DOHH2 (cell line): ENCODE data around the gene CD247.

ENCODE experiments used
- H3F3A ChIP-seq: fragments of 200-600 bp; sonication (generic), shearing (Covaris generic); 2 replicates; pipeline ENCODE4 v1.6.0; 2016; ENCODE audit warnings: antibody characterized with exemption, mild to moderate bottlenecking; ENCODE audit not compliant: control insufficient read depth, insufficient read depth
- H3K27ac ChIP-seq: fragments of 200-600 bp; sonication (generic); 2 replicates; pipeline ENCODE4 v1.5.1; 2014; ENCODE audit warnings: low read depth, mild to moderate bottlenecking, low read length, moderate library complexity
- H3K27me3 ChIP-seq: fragments of 200-600 bp; sonication (generic); 2 replicates; pipeline ENCODE4 v1.6.1; 2014; ENCODE audit warnings: mild to moderate bottlenecking, low read length, mixed read lengths; ENCODE audit not compliant: control insufficient read depth
- H3K36me3 ChIP-seq: fragments of 200-600 bp; sonication (generic); 2 replicates; pipeline ENCODE4 v1.6.1; 2014; ENCODE audit warnings: mild to moderate bottlenecking, low read length, moderate library complexity, mixed read lengths; ENCODE audit not compliant: control insufficient read depth
- H3K4me1 ChIP-seq: fragments of 200-600 bp; sonication (generic); 2 replicates; pipeline ENCODE4 v1.6.1; 2014; ENCODE audit warnings: mild to moderate bottlenecking, low read length, mixed read lengths; ENCODE audit not compliant: control insufficient read depth
- H3K4me2 ChIP-seq: fragments of 200-600 bp; sonication (generic); 2 replicates; pipeline ENCODE4 v1.6.0; 2014; ENCODE audit warnings: mild to moderate bottlenecking, low read length, moderate library complexity
- H3K4me3 ChIP-seq: fragments of 200-600 bp; sonication (generic); 2 replicates; pipeline ENCODE4 v1.5.1; 2014; ENCODE audit warnings: mild to moderate bottlenecking, low read length, mixed read lengths
- H3K79me2 ChIP-seq: fragments of 200-600 bp; sonication (generic); 2 replicates; pipeline ENCODE4 v1.6.1; 2014; ENCODE audit warnings: mild to moderate bottlenecking, low read length, mixed read lengths; ENCODE audit not compliant: control insufficient read depth
- H3K9me2 ChIP-seq: fragments of 200-600 bp; sonication (generic); replicated peaks from 2 replicates; pipeline ENCODE4 v1.6.1; 2014; ENCODE audit warnings: mild to moderate bottlenecking, low read length, mixed read lengths; ENCODE audit not compliant: control insufficient read depth
- H3K9me3 ChIP-seq: fragments of 200-600 bp; sonication (generic); 2 replicates; pipeline ENCODE4 v1.6.1; 2014; ENCODE audit warnings: antibody characterized with exemption, low read length, mixed read lengths; ENCODE audit not compliant: control insufficient read depth, insufficient read depth
- H4K20me1 ChIP-seq: fragments of 200-600 bp; sonication (generic); 2 replicates; pipeline ENCODE4 v1.6.0; 2014; ENCODE audit warnings: low read depth, mild to moderate bottlenecking, antibody characterized with exemption, low read length, moderate library complexity; ENCODE audit not compliant: control insufficient read depth, insufficient read depth
- CTCF ChIP-seq: fragments of 200-600 bp; sonication (generic); IDR thresholded peaks from one replicate; pipeline ENCODE4 v1.5.1; 2014; ENCODE audit warnings: antibody characterized with exemption, mild to moderate bottlenecking, low read depth, low read length; ENCODE audit not compliant: poor library complexity, severe bottlenecking
- EZH2phosphoT487 ChIP-seq: fragments of 200-600 bp; sonication (generic); IDR thresholded peaks from 2 replicates; pipeline ENCODE4 v1.6.1; 2017; ENCODE audit warnings: borderline replicate concordance, mild to moderate bottlenecking, antibody characterized with exemption, low read length, moderate library complexity, mixed read lengths

Gene CD247

GRCh38 chr1:167502192-167502551 lies 16.2 kb downstream of the CD247 start:
- no peaks in the 10 kb centered on the region for H3K79me2 ChIP-seq
- H3K36me3 ChIP-seq: peaks cover 7% of the 10 kb centered on the region
- peaks cover 47% of the 10 kb centered on the region for H3K4me1 ChIP-seq
- TF ChIP-seq EZH2phosphoT487 (no peak), CTCF (no peak)
- no peak overlapping the region for H3K27ac ChIP-seq
- H4K20me1 ChIP-seq: no peaks in the 10 kb centered on the region
- peaks cover 10% of the 10 kb centered on the region for H3F3A ChIP-seq
- no peaks in the 10 kb centered on the region for H3K9me2 ChIP-seq
- peaks cover 4% of the 10 kb centered on the region; the same call in 1 of the 2 replicates for H3K9me3 ChIP-seq
- H3K4me3 ChIP-seq: 0 out of 2 replicates have a peak overlapping the region, but pooled peaks have one; percentile 19
- H3K4me2 ChIP-seq: peak overlapping the region; percentile 68; the same call in 1 of the 2 replicates
- no peaks in the 10 kb centered on the region for H3K27me3 ChIP-seq

GRCh38 chr1:167501515-167502191 lies 16.7 kb downstream of the CD247 start:
- no peaks in the 10 kb centered on the region for H3K27me3 ChIP-seq

GRCh38 chr1:167500283-167500860 lies 18.0 kb downstream of the CD247 start:
- H3K9me3 ChIP-seq: peaks cover 4% of the 10 kb centered on the region; the same call in 1 of the 2 replicates
- H3K79me2 ChIP-seq: no peaks in the 10 kb centered on the region
- H3K27ac ChIP-seq: peak overlapping the region; percentile 81
- peak overlapping the region; percentile 50 for H3K4me3 ChIP-seq
- H3K9me2 ChIP-seq: no peaks in the 10 kb centered on the region
- H3K4me2 ChIP-seq: peak overlapping the region; percentile 68
- TF ChIP-seq CTCF: no peak
- TF ChIP-seq EZH2phosphoT487: no peak
- peaks cover 7% of the 10 kb centered on the region for H3K36me3 ChIP-seq
- no peaks in the 10 kb centered on the region for H4K20me1 ChIP-seq
- peaks cover 10% of the 10 kb centered on the region for H3F3A ChIP-seq
- H3K27me3 ChIP-seq: no peaks in the 10 kb centered on the region
- peaks cover 47% of the 10 kb centered on the region for H3K4me1 ChIP-seq

More at GRCh38 chr1:167501515-167502191, 16.7 kb downstream of the CD247 start:
- H3K4me2 ChIP-seq: peak overlapping the region; percentile 68
- H3K9me2 ChIP-seq: no peaks in the 10 kb centered on the region
- no peaks in the 10 kb centered on the region for H4K20me1 ChIP-seq
- H3K79me2 ChIP-seq: no peaks in the 10 kb centered on the region
- peak overlapping the region; percentile 19 for H3K4me3 ChIP-seq
- H3K9me3 ChIP-seq: peaks cover 4% of the 10 kb centered on the region; the same call in 1 of the 2 replicates
- H3K4me1 ChIP-seq: peaks cover 47% of the 10 kb centered on the region
- H3K27ac ChIP-seq: no peak overlapping the region
- peaks cover 10% of the 10 kb centered on the region for H3F3A ChIP-seq
- TF ChIP-seq CTCF: no peak
- no peak for TF ChIP-seq EZH2phosphoT487
- peaks cover 7% of the 10 kb centered on the region for H3K36me3 ChIP-seq
